PC-9 (cell line): ENCODE results near the gene GLB1L.

Experiments used
- CTCF ChIP-seq: fragments of 200-600 bp; sonication (generic); conservative IDR thresholded peaks from 2 replicates; pipeline ENCODE4 v1.6.1; 2017; ENCODE audit warnings: mixed run types, antibody characterized with exemption, mild to moderate bottlenecking, moderate library complexity
- EZH2 ChIP-seq: fragments of 200-600 bp; sonication (generic); IDR thresholded peaks from 2 replicates; pipeline ENCODE4 v1.8.0; 2017; ENCODE audit warnings: antibody characterized with exemption, low read depth

- TF ChIP-seq EZH2 (no peak), CTCF (no peak)
Observed at GRCh38 chr2:219198974-219199373, 46.3 kb downstream of the GLB1L start.
